GM23338 (cell line): ENCODE results near the gene CEP95. TPM values are rescaled to one million over a fixed set of nuclear protein-coding genes. Genes with fewer than 3 reads are reported as not detected.

Source experiments
- ATAC-seq: fragments of 200-7000 bp; cut with Tn5 transposase; 3 replicates; pipeline ENCODE4 v1.9.1; 2020
- DNase-seq: peaks from one replicate; pipeline ENCODE4 v3.0.0-alpha.2; 2015; ENCODE audit warnings: low spot score
- H2AFZ ChIP-seq: fragments of 200-600 bp; sonication (generic); 2 replicates; pipeline ENCODE4 v1.8.0; 2016; ENCODE audit warnings: antibody characterized with exemption, mild to moderate bottlenecking, moderate library complexity
- H3F3A ChIP-seq: fragments of 200-600 bp; sonication (generic); replicated peaks from 2 replicates; pipeline ENCODE4 v1.8.0; 2017; ENCODE audit warnings: antibody characterized with exemption, mixed run types, low read depth
- H3K27ac ChIP-seq: fragments of 200-600 bp; sonication (generic); 2 replicates; pipeline ENCODE4 v1.6.1; 2016; ENCODE audit warnings: low read depth
- H3K27me3 ChIP-seq: fragments of 200-600 bp; sonication (generic); 2 replicates; pipeline ENCODE4 v1.8.0; 2016; ENCODE audit warnings: mild to moderate bottlenecking, mixed run types, moderate library complexity; ENCODE audit not compliant: insufficient read depth
- H3K36me3 ChIP-seq: fragments of 200-600 bp; sonication (generic); 2 replicates; pipeline ENCODE4 v1.8.0; 2016; ENCODE audit warnings: mild to moderate bottlenecking; ENCODE audit not compliant: insufficient read depth
- H3K4me1 ChIP-seq: fragments of 200-600 bp; sonication (generic); 2 replicates; pipeline ENCODE4 v1.8.0; 2016; ENCODE audit warnings: mild to moderate bottlenecking, moderate library complexity; ENCODE audit not compliant: insufficient read depth
- H3K4me2 ChIP-seq: fragments of 200-600 bp; sonication (generic); 2 replicates; pipeline ENCODE4 v1.7.1; 2017; ENCODE audit warnings: mixed run types
- H3K4me3 ChIP-seq: fragments of 200-600 bp; sonication (generic); 2 replicates; pipeline ENCODE4 v1.6.1; 2016; ENCODE audit warnings: mixed run types
- H3K79me2 ChIP-seq: fragments of 200-600 bp; sonication (generic); replicated peaks from 2 replicates; pipeline ENCODE4 v1.8.0; 2017; ENCODE audit warnings: mild to moderate bottlenecking; ENCODE audit not compliant: insufficient read depth
- H3K9me2 ChIP-seq: fragments of 200-600 bp; sonication (generic); 2 replicates; pipeline ENCODE4 v1.8.0; 2017; ENCODE audit not compliant: insufficient read depth
- H4K20me1 ChIP-seq: fragments of 200-600 bp; sonication (generic); replicated peaks from 2 replicates; pipeline ENCODE4 v1.8.0; 2017; ENCODE audit warnings: mild to moderate bottlenecking; ENCODE audit not compliant: insufficient read depth
- H3K27ac Mint-ChIP-seq: 2 replicates; pipeline ENCODE4 v1.8.0; 2020; ENCODE audit warnings: inconsistent platforms, mild to moderate bottlenecking, moderate library complexity, mixed read lengths
- H3K27me3 Mint-ChIP-seq: 3 replicates; pipeline ENCODE4 v1.8.0; 2022; ENCODE audit warnings: low read depth, mild to moderate bottlenecking, moderate library complexity, mixed read lengths, inconsistent platforms; ENCODE audit not compliant: insufficient read depth, poor library complexity
- H3K36me3 Mint-ChIP-seq: 3 replicates; pipeline ENCODE4 v1.8.0; 2021; ENCODE audit warnings: low read depth, mild to moderate bottlenecking, inconsistent platforms, moderate library complexity, mixed read lengths
- H3K4me1 Mint-ChIP-seq: 3 replicates; pipeline ENCODE4 v1.8.0; 2020; ENCODE audit warnings: mild to moderate bottlenecking, inconsistent platforms, mixed read lengths
- H3K4me3 Mint-ChIP-seq: 3 replicates; pipeline ENCODE4 v1.8.0; 2021; ENCODE audit warnings: moderate library complexity, mild to moderate bottlenecking, inconsistent platforms, mixed read lengths
- H3K9me3 Mint-ChIP-seq: 3 replicates; pipeline ENCODE4 v1.8.0; 2020; ENCODE audit warnings: moderate library complexity, mild to moderate bottlenecking, inconsistent platforms, mixed read lengths
- CREB1 ChIP-seq: fragments of 250-450 bp; sonication (Bioruptor Pico); IDR thresholded peaks from 2 replicates; pipeline ENCODE4 v1.5.0; 2020; ENCODE audit warnings: low read depth, mild to moderate bottlenecking, moderate library complexity
- EZH2phosphoT487 ChIP-seq: fragments of 200-600 bp; sonication (generic); IDR thresholded peaks from one replicate; pipeline ENCODE4 v1.8.1; 2018; ENCODE audit warnings: antibody characterized with exemption; ENCODE audit not compliant: unreplicated experiment
- JUNB ChIP-seq: IDR thresholded peaks from one replicate; pipeline ENCODE4 v1.6.1; 2016; ENCODE audit warnings: antibody characterized with exemption; ENCODE audit not compliant: unreplicated experiment
- NANOG ChIP-seq: IDR thresholded peaks from 2 replicates; pipeline ENCODE4 v1.6.1; 2016; ENCODE audit warnings: antibody characterized with exemption, borderline replicate concordance
- POLR2AphosphoS5 ChIP-seq: IDR thresholded peaks from 2 replicates; pipeline ENCODE4 v1.6.1; 2016; ENCODE audit warnings: antibody characterized with exemption, low read depth
- STAT1 ChIP-seq: IDR thresholded peaks from one replicate; pipeline ENCODE4 v1.6.1; 2016; ENCODE audit warnings: antibody characterized with exemption; ENCODE audit not compliant: unreplicated experiment
- polyA plus RNA-seq: library from polyadenylated mRNA; unstranded; fragments of >200 nt; fragmentation: Nextera tagmentation; extraction: Ambion mirVana; gene quantifications from 2 replicates; pipeline ENCODE4 v1.2.1, GENCODE V29; 2016
- total RNA-seq: library from RNA; depleted of rRNA; stranded (reverse); fragments of >200 nt; shearing (Covaris generic); gene quantifications from 2 replicates; pipeline ENCODE4 v1.2.3, GENCODE V29; 2014
- TF ChIP-seq, protein P1 (sequence below), 2 experiments: fragments of 200-600 bp in 1 of 2; sonication (generic) in 1 of 2; conservative IDR thresholded peaks; 2 replicates each; pipeline versions ENCODE4 v1.5.1 to v1.6.1; 2016 to 2017; ENCODE audit warnings: antibody characterized with exemption in 2 of 2, low read depth in 2 of 2, mild to moderate bottlenecking in 2 of 2, moderate library complexity in 1 of 2
- TF ChIP-seq, protein P2 (sequence below): fragments of 250-450 bp; sonication (Bioruptor Pico); IDR thresholded peaks from 2 replicates; pipeline ENCODE4 v1.5.0; 2020; ENCODE audit warnings: mild to moderate bottlenecking, moderate library complexity

Gene CEP95
- total and polyA plus RNA-seq, 2 experiments from 2014 or later, result 41.1 to 45.4 TPM

DNA sequence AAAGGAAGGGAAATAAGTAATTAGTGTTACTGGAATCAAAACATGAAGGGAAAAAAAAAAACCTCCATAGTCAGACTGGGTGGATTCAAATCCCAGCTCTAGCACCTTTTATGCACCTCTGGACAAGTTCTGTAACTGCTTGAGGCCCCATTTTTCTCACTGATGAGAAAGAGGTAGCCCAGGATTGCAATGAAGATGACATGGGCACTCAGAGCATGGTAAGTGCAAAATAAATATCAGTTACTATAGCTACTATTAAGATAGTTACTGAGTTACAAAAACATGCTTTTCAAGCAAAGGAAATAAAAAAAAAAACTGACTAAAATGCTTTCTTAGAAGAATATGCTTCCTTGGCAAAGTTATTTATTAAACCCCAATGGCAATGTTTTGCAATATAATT lies 58.8 kb downstream of the CEP95 start:
- no peaks in the 10 kb centered on the region for H3K9me3 Mint-ChIP-seq
- Histone ChIP-seq H2AFZ (no peak overlapping the region), H3F3A (no peaks in the 10 kb centered on the region), H3K36me3 (peaks cover 8% of the 10 kb centered on the region; the same call in 1 of the 2 replicates), H3K27ac (no peak overlapping the region), H3K27me3 (no peaks in the 10 kb centered on the region), H3K4me2 (no peak overlapping the region), H3K9me2 (no peaks in the 10 kb centered on the region), H3K4me3 (no peak overlapping the region), H4K20me1 (0 out of 2 replicates have a peak, but pooled peaks cover 6% of the 10 kb centered on the region), H3K79me2 (no peaks in the 10 kb centered on the region), H3K4me1 (no peaks in the 10 kb centered on the region)
- peaks cover 3% of the 10 kb centered on the region for H3K27me3 Mint-ChIP-seq
- no peaks in the 10 kb centered on the region for H3K4me1 Mint-ChIP-seq
- peaks cover 38% of the 10 kb centered on the region for H3K36me3 Mint-ChIP-seq
- H3K4me3 Mint-ChIP-seq, result no peak overlapping the region
- no peak for DNase-seq
- H3K27ac Mint-ChIP-seq, result no peak overlapping the region
- TF ChIP-seq NANOG, result no peak
- no peak for TF ChIP-seq POLR2AphosphoS5
- no peak for TF ChIP-seq EZH2phosphoT487
- TF ChIP-seq STAT1, result no peak
- TF ChIP-seq JUNB, result no peak
- TF ChIP-seq, protein P1, sequence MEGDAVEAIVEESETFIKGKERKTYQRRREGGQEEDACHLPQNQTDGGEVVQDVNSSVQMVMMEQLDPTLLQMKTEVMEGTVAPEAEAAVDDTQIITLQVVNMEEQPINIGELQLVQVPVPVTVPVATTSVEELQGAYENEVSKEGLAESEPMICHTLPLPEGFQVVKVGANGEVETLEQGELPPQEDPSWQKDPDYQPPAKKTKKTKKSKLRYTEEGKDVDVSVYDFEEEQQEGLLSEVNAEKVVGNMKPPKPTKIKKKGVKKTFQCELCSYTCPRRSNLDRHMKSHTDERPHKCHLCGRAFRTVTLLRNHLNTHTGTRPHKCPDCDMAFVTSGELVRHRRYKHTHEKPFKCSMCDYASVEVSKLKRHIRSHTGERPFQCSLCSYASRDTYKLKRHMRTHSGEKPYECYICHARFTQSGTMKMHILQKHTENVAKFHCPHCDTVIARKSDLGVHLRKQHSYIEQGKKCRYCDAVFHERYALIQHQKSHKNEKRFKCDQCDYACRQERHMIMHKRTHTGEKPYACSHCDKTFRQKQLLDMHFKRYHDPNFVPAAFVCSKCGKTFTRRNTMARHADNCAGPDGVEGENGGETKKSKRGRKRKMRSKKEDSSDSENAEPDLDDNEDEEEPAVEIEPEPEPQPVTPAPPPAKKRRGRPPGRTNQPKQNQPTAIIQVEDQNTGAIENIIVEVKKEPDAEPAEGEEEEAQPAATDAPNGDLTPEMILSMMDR (conservative IDR thresholded peaks at IDR 0.05; ENCODE audit: low read depth in 2 of 2), result no peak
- TF ChIP-seq, protein P2, sequence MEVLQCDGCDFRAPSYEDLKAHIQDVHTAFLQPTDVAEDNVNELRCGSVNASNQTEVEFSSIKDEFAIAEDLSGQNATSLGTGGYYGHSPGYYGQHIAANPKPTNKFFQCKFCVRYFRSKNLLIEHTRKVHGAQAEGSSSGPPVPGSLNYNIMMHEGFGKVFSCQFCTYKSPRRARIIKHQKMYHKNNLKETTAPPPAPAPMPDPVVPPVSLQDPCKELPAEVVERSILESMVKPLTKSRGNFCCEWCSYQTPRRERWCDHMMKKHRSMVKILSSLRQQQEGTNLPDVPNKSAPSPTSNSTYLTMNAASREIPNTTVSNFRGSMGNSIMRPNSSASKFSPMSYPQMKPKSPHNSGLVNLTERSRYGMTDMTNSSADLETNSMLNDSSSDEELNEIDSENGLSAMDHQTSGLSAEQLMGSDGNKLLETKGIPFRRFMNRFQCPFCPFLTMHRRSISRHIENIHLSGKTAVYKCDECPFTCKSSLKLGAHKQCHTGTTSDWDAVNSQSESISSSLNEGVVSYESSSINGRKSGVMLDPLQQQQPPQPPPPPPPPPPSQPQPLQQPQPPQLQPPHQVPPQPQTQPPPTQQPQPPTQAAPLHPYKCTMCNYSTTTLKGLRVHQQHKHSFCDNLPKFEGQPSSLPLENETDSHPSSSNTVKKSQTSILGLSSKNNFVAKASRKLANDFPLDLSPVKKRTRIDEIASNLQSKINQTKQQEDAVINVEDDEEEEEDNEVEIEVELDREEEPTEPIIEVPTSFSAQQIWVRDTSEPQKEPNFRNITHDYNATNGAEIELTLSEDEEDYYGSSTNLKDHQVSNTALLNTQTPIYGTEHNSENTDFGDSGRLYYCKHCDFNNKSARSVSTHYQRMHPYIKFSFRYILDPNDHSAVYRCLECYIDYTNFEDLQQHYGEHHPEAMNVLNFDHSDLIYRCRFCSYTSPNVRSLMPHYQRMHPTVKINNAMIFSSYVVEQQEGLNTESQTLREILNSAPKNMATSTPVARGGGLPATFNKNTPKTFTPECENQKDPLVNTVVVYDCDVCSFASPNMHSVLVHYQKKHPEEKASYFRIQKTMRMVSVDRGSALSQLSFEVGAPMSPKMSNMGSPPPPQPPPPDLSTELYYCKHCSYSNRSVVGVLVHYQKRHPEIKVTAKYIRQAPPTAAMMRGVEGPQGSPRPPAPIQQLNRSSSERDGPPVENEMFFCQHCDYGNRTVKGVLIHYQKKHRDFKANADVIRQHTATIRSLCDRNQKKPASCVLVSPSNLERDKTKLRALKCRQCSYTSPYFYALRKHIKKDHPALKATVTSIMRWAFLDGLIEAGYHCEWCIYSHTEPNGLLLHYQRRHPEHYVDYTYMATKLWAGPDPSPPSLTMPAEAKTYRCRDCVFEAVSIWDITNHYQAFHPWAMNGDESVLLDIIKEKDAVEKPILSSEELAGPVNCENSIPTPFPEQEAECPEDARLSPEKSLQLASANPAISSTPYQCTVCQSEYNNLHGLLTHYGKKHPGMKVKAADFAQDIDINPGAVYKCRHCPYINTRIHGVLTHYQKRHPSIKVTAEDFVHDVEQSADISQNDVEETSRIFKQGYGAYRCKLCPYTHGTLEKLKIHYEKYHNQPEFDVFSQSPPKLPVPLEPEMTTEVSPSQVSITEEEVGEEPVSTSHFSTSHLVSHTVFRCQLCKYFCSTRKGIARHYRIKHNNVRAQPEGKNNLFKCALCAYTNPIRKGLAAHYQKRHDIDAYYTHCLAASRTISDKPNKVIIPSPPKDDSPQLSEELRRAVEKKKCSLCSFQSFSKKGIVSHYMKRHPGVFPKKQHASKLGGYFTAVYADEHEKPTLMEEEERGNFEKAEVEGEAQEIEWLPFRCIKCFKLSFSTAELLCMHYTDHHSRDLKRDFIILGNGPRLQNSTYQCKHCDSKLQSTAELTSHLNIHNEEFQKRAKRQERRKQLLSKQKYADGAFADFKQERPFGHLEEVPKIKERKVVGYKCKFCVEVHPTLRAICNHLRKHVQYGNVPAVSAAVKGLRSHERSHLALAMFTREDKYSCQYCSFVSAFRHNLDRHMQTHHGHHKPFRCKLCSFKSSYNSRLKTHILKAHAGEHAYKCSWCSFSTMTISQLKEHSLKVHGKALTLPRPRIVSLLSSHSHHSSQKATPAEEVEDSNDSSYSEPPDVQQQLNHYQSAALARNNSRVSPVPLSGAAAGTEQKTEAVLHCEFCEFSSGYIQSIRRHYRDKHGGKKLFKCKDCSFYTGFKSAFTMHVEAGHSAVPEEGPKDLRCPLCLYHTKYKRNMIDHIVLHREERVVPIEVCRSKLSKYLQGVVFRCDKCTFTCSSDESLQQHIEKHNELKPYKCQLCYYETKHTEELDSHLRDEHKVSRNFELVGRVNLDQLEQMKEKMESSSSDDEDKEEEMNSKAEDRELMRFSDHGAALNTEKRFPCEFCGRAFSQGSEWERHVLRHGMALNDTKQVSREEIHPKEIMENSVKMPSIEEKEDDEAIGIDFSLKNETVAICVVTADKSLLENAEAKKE (CRISPR knock-in tag), result no peak
- no peak for TF ChIP-seq CREB1
- ATAC-seq, result no peak
